Thyroid gland (tissue), 4 donors: ENCODE data around the gene CDH4. TPM values are rescaled to one million over a fixed set of nuclear protein-coding genes. Genes with fewer than 3 reads are reported as not detected.

Source experiments
- DNase-seq, 2 donors: peaks; one replicate each; pipeline ENCODE4 v3.0.0-alpha.2; 2019
- H3K27ac ChIP-seq, 3 donors: fragments of 200-600 bp; sonication (generic); 1 replicate in 2 of 3; 2 replicates in 1 of 3; pipeline ENCODE4 v1.5.1; 2016 to 2019; ENCODE audit warnings: mild to moderate bottlenecking in 1 of 3, moderate library complexity in 1 of 3
- H3K27me3 ChIP-seq: fragments of 200-600 bp; sonication (generic); one replicate; pipeline ENCODE4 v1.5.1; 2019
- H3K36me3 ChIP-seq, 2 donors: fragments of 200-600 bp; sonication (generic); one replicate each; pipeline ENCODE4 v1.5.1; 2016 to 2019
- H3K4me1 ChIP-seq, 2 donors: fragments of 200-600 bp; sonication (generic); one replicate each; pipeline ENCODE4 v1.5.1; 2017 to 2019
- H3K4me3 ChIP-seq, 3 donors: fragments of 200-600 bp; sonication (generic); replicated peaks in 1 of 3; 1 replicate in 2 of 3; 2 replicates in 1 of 3; pipeline ENCODE4 v1.5.1; 2016; ENCODE audit warnings: mild to moderate bottlenecking in 1 of 3
- H3K9me3 ChIP-seq: fragments of 200-600 bp; sonication (generic); one replicate; pipeline ENCODE4 v1.5.1; 2017
- POLR2A ChIP-seq, 2 donors: fragments of 450-650 bp; IDR thresholded peaks; one replicate each; pipeline ENCODE4 v1.6.1; 2017; ENCODE audit warnings: antibody characterized with exemption in 2 of 2, mild to moderate bottlenecking in 2 of 2, moderate library complexity in 1 of 2
- WGBS, 2 donors: methylation state at CpG; one replicate each; pipeline ENCODE4 v1.1.5; 2017; 5-methylcytosine and 5-hydroxymethylcytosine counted together
- intact Hi-C: fragments of 100-400 bp; cut with DNase I; formaldehyde crosslinking; loops from one replicate; pipeline ENCODE4 v1.15.1; 2023
- total RNA-seq, 4 donors: library from RNA; depleted of rRNA; stranded (reverse); fragments of >200 nt; gene quantifications; one replicate each; pipeline ENCODE4 v1.2.3, GENCODE V29; 2016
- TF ChIP-seq, protein P1 (sequence below), 6 experiments: fragments of 200-600 bp in 3 of 6; fragments of 450-650 bp in 3 of 6; sonication (generic) in 3 of 6; IDR thresholded peaks; one replicate each; pipeline ENCODE4 v1.5.1; 2016 to 2019; ENCODE audit warnings: antibody characterized with exemption in 6 of 6, mild to moderate bottlenecking in 2 of 6, inconsistent platforms in 1 of 6, moderate library complexity in 1 of 6

Gene CDH4
- total RNA-seq, 4 donors from 2014 or later = 0.22 to 0.29 (median 0.29) TPM; not detected in 1

DNA sequence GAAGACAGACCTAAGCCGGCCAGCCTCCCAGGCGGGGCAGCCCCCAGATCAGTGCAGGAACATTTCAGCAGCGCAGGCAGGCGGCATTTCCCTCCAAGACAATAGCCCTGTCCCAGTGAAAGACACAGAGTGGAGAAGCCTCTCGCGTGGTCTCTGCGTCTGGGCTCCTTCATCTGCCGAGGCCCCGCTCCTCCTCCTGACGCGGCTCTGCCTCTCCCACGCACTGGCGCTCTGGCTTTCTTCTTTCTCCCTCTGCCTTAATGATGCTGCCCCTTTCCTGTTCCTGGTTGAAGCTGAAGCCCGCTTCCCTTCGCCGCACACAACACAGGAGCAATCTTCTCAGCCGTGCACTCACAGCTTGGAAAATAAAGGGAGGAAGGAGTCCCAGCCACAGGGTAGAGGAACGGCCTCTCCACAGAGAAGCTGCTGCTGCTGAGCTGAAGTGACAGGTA lies 347.5 kb downstream of the CDH4 start:
- H3K27me3 ChIP-seq = no peaks in the 10 kb centered on the region
- no peaks in the 10 kb centered on the region for H3K36me3 ChIP-seq

DNA sequence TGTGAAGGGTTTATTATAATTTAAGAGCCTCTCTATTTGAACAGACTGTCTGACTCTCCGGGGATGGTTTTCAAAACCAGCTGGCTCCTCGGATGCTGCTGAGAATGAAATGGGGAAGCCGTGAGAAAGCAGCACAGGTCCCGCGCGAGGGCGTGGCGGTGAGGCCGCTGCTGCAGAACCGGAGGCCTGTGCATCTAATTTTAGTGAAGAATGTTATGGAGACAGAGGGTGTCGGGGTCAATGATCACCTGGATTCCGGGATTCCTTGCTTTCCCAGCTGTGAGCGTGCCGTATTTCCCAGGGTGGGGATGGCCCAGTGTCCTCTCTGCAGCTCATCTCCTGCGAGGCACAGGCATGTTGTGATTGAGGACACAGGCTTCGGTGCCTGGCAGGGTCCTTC lies 348.0 kb downstream of the CDH4 start:
- H3K27ac ChIP-seq = no peak overlapping the region
- no peaks in the 10 kb centered on the region for H3K9me3 ChIP-seq
- no peaks in the 10 kb centered on the region for H3K4me1 ChIP-seq
- 69 to 80% methylated on average over 14 to 15 of the region's 16 CpGs for WGBS, 2 donors
- no peak for DNase-seq
- no peak overlapping the region for H3K4me3 ChIP-seq
- H3K36me3 ChIP-seq = no peaks in the 10 kb centered on the region
- TF ChIP-seq, protein P1, sequence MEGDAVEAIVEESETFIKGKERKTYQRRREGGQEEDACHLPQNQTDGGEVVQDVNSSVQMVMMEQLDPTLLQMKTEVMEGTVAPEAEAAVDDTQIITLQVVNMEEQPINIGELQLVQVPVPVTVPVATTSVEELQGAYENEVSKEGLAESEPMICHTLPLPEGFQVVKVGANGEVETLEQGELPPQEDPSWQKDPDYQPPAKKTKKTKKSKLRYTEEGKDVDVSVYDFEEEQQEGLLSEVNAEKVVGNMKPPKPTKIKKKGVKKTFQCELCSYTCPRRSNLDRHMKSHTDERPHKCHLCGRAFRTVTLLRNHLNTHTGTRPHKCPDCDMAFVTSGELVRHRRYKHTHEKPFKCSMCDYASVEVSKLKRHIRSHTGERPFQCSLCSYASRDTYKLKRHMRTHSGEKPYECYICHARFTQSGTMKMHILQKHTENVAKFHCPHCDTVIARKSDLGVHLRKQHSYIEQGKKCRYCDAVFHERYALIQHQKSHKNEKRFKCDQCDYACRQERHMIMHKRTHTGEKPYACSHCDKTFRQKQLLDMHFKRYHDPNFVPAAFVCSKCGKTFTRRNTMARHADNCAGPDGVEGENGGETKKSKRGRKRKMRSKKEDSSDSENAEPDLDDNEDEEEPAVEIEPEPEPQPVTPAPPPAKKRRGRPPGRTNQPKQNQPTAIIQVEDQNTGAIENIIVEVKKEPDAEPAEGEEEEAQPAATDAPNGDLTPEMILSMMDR (IDR thresholded peaks at IDR 0.05) = no peak
- no peak for TF ChIP-seq POLR2A (IDR thresholded peaks at IDR 0.05)
- intact Hi-C loops = no loop called here
- no peaks in the 10 kb centered on the region for H3K27me3 ChIP-seq

More for the DNA sequence above, 347.5 kb downstream of the CDH4 start:
- no peaks in the 10 kb centered on the region for H3K4me1 ChIP-seq
- intact Hi-C loops = no loop called here
- no peak overlapping the region for H3K4me3 ChIP-seq
- no peak for DNase-seq
- 70 to 76% methylated on average over 17 of the region's 18 CpGs for WGBS, 2 donors
- no peak for TF ChIP-seq POLR2A (IDR thresholded peaks at IDR 0.05)
- TF ChIP-seq, protein P1 (IDR thresholded peaks at IDR 0.05) = no peak
- H3K27ac ChIP-seq = no peak overlapping the region
- no peaks in the 10 kb centered on the region for H3K9me3 ChIP-seq

DNA sequence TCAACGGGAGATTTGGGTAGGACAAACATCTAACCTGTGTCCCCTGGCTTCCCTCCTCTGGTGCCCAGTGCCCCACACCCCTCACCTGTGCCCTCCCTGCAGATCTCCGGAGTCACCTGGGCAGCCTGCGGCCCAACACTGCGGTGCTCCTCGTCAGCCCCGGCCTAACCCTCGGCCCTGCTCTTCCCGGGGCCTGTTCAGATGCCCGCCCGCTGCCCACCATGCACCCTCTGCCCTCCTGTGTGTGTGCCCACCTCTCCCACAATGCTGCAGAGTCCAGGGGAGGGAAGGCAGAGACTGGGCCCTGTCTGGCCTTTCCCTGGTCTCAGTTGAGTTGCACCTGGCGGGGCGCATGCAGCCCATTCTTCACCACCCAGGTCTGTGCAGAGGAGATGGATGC lies 349.3 kb downstream of the CDH4 start:
- TF ChIP-seq POLR2A (IDR thresholded peaks at IDR 0.05) = no peak
- TF ChIP-seq, protein P1 (IDR thresholded peaks at IDR 0.05) = no peak
- Histone ChIP-seq H3K36me3 (no peaks in the 10 kb centered on the region), H3K4me3 (no peak overlapping the region), H3K27me3 (no peaks in the 10 kb centered on the region), H3K4me1 (no peaks in the 10 kb centered on the region), H3K9me3 (no peaks in the 10 kb centered on the region), H3K27ac (no peak overlapping the region)
- intact Hi-C loops = no loop called here
- DNase-seq = no peak
- 94 to 98% methylated on average over 11 to 12 of the region's 12 CpGs for WGBS, 2 donors

DNA sequence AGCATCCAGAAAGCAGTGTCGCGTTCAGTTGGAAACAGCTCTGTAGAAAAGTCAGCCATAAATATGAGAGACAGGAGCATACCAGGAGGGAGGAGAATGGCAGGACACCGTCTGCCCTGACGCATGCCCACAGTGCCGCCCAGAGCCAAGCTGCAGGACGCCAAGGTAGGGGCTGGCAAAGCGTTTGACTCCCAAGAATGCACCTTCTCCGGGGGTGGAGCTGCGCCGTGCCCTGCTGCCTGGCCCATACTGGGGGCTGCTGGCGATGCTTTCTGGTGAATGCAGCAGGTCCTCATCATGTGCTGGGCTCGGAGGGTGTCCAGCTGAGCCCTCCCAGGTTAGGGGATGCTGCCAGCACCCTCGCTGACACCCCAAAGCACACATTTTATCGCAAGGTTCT lies 349.8 kb downstream of the CDH4 start:
- Histone ChIP-seq H3K4me3 (no peak overlapping the region), H3K27ac (no peak overlapping the region), H3K36me3 (no peaks in the 10 kb centered on the region), H3K4me1 (no peaks in the 10 kb centered on the region), H3K27me3 (no peaks in the 10 kb centered on the region), H3K9me3 (no peaks in the 10 kb centered on the region)
- 84 to 96% methylated on average over 4 to 5 of the region's 14 CpGs for WGBS, 2 donors
- intact Hi-C loops = no loop called here
- DNase-seq = no peak
- TF ChIP-seq, protein P1 (IDR thresholded peaks at IDR 0.05) = no peak
- TF ChIP-seq POLR2A (IDR thresholded peaks at IDR 0.05) = no peak

DNA sequence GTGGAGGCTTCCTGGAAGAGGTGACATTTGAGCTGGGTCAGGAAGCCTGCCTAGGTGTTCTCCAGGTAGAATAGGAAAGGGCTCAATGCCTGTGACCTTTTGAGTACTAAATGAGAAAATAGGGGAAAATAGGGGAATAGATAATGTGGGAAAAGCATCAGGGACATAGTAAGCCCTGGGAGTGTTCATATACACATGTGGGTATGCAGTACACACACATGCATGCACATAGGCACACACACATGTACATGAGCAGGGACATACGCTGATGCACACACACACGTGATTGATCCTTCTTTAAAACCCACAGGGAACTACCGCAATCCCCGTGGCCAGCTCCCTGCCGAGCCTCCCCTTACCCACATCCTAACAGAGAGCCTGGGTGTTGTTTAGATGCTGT lies 351.7 kb downstream of the CDH4 start:
- intact Hi-C loops = no loop called here
- 83 to 87% methylated on average over 5 of the region's 5 CpGs for WGBS, 2 donors
- H3K27me3 ChIP-seq = no peaks in the 10 kb centered on the region
- H3K36me3 ChIP-seq = no peaks in the 10 kb centered on the region
- no peaks in the 10 kb centered on the region for H3K9me3 ChIP-seq
- DNase-seq = no peak
- H3K27ac ChIP-seq = no peak overlapping the region
- H3K4me1 ChIP-seq = no peaks in the 10 kb centered on the region
- TF ChIP-seq, protein P1 (IDR thresholded peaks at IDR 0.05) = no peak
- TF ChIP-seq POLR2A (IDR thresholded peaks at IDR 0.05) = no peak
- H3K4me3 ChIP-seq = no peak overlapping the region
